Stimulated activated CD4-positive, alpha-beta T cell treated with anti-CD3 and anti-CD28 coated beads, Interleukin-15, amount 100 ng/mL, for 24 hours (primary cell): ENCODE data around the gene ATP9A.

Source experiments
- DNase-seq: peaks from one replicate; pipeline ENCODE4 v3.0.0-alpha.2; 2020

Gene ATP9A

GRCh38 chr20:51625105-51625504, 143.1 kb downstream of the ATP9A start:
- no peak for DNase-seq

GRCh38 chr20:51624157-51624731, 143.9 kb downstream of the ATP9A start:
- DNase-seq, result peak; percentile 80

GRCh38 chr20:51623255-51623654, 144.9 kb downstream of the ATP9A start:
- no peak for DNase-seq

GRCh38 chr20:51622004-51622874, 146.0 kb downstream of the ATP9A start:
- no peak for DNase-seq

GRCh38 chr20:51620432-51620831, 147.8 kb downstream of the ATP9A start:
- no peak for DNase-seq

- no peak for DNase-seq
Observed at GRCh38 chr20:51616060-51616459, 152.1 kb downstream of the ATP9A start.

DNA sequence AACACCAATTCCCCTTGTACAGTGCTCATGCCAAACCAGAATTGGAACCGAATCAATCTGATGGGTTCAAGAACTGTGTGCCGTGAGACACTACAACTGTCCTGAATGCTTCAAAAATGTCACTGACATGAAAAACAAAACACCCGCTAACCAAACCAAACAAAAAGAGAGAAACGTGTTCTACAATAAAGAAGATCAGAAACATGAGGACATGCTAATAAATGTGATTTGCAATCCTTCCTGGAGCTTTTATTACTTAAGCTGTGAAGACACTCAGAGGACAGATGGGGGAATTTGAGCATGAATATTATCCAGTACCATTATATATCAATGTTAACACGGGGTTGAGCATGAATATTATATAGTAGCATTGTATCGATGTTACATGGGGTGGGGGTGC, 153.5 kb downstream of the ATP9A start:
- DNase-seq, result no peak

DNA sequence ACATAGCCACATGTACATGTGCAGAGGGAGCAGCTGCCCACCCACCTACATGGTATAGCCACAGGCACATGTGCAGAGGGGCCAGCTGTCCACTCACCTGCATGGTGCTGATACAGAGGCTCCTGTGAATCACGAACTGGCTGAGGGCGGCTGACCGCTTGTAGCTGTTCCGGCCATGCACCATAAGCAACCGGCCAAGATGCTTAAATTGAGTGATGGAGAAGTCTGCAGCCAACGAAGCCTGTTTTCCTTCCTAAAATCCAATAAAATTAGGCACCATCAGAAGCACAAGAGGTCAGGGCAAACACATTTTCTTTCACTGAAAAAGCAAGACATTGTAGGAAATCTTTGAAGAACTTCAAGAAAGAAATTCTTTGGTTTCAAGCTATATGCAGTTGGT, 154.6 kb downstream of the ATP9A start:
- DNase-seq, result no peak

GRCh38 chr20:51612896-51613295, 155.3 kb downstream of the ATP9A start:
- DNase-seq, result no peak

GRCh38 chr20:51611625-51611890, 156.6 kb downstream of the ATP9A start:
- DNase-seq, result no peak

- no peak for DNase-seq
Observed at GRCh38 chr20:51610761-51611624, 157.2 kb downstream of the ATP9A start.

DNA sequence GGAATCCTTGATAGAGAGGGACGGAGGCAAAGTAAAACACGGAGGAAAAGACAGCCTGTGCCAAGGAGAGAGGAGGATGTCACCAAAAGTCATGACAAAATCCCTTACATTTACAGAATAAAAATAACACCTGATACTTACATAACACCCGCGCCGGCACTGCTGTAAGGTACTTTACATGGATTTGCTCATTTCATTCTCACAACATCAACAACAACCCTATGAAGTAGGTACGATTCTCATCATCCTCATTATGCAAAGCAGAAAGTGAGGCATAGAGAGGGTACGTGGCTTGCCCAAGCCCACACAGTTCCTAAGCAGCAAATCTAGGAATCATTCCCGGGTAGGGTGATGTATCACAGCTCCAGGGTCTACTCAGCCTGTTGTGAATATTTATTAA, 158.1 kb downstream of the ATP9A start:
- DNase-seq, result no peak

DNA sequence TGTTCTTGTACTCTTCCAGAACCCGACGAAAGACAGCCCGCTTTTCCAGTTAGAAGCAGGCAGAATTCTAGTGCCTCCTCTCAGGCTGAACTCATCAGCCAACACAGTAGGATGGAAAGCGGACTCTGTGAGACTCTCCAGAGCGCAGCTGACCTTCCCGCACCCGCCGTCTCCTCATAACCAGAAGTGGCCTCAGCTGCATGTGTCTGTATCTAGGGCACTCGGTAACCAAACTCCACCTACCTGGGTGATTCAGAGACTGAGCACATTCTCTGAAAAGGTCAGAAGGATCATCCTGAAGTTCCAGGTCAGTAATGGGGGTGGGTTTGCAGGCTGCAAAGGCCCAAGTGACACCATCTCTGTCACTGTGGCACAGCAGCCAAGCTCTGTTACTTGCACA, 158.9 kb downstream of the ATP9A start:
- no peak for DNase-seq

DNA sequence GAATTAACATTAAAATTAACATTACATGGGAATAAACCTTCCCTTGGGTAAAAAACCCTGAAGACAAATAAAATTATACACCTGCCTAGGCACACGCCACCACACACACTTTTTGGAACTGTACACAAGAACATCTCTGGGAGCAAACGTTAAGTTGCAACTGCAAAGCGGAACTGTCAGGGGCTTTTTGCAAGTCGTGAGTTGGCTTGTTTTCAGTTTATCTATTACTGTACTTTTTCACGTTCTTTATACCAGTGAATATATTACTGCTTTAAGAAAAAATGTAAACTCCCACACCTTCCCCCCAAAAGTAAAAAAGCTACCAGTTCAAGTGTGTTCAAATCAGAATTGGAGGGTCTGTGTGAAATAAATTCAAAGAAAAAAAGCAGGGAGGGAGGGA, 160.1 kb downstream of the ATP9A start:
- DNase-seq, result no peak

- DNase-seq, result no peak
Observed at GRCh38 chr20:51607170-51607569, 161.0 kb downstream of the ATP9A start.

DNA sequence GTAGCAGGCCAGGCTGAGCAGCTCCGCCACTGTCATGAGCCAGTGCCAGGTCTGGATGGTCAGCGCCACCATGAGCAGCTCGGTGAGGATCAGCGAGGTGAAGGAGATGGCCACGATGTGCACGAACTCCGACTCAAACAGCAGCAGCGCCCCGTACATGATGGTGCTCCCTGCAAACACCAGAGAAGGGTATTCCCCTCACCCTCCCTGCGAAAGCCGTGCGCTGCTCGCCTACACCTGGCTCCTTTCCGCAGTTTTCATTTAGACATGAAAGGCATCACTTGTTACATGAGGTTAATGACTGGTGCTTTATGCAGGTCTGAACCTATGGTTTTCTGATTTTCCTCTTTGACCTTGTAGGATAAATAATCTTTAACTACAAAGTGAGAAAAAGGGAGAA, 163.3 kb downstream of the ATP9A start:
- no peak for DNase-seq

GRCh38 chr20:51602131-51602530, 166.1 kb downstream of the ATP9A start:
- DNase-seq, result no peak

- no peak for DNase-seq
Observed at GRCh38 chr20:51600950-51601349, 167.2 kb downstream of the ATP9A start.

GRCh38 chr20:51600016-51600420, 168.2 kb downstream of the ATP9A start:
- DNase-seq, result no peak

- no peak for DNase-seq
Observed at GRCh38 chr20:51598556-51598955, 169.6 kb downstream of the ATP9A start.

DNA sequence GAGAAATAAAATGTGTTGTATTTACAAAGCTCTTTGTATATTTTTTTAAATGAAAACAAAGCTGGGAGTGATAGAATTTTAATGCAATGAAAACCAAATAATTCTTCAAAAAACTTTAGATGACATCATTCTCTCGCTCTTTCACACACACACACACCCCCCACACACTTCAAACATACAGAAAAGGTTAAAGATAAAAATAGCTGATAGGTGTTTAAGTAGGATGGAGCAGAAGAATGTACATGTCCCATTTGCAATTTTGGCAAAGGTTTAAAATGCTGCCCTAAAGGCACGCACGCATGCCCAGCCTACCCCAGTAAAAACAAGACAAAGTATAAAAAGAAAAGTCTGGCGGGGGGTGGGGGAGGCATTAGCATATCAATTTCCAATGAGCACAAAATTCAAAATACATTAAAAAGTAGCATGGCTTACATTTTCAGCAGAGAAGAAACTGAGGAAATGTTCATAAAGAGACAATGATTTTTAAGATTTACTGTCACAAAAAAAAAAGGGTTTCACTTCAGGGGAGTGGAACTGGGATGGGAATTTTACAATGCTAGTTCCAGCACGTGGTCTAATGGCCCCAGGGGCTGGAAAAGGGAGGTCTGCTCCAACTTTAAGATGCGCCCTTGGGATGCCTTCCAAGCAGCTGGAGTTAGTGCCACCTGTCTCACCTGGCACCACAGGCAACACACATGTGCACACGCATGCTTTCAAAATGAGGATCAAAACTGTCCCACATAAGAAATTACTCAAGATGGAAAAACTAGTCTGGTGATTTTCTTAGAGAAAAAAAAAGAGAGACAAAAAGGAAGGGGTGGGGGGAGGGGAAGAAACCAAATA, 170.6 kb downstream of the ATP9A start:
- DNase-seq, result no peak

GRCh38 chr20:51596668-51597388, 171.4 kb downstream of the ATP9A start:
- no peak for DNase-seq
